Kidney glomerular epithelial cell (primary cell): ENCODE data around the gene SEPSECS.

Experiments
- DNase-seq: peaks from one replicate; lab custom pipeline; 2025; lab: John Stamatoyannopoulos, UW

Gene SEPSECS

GRCh38 chr4:25159837-25160713 is at the start of gene SEPSECS:
Gene SEPSECS, minus strand, starts transcription at chr4:25160449. Its CDS starts 80 bp downstream, at chr4:25160369.
- DNase-seq: peak; percentile 96

GRCh38 chr4:25209702-25210101 is 49.5 kb upstream of the SEPSECS start:
- DNase-seq: no peak

- DNase-seq: no peak
Measured at GRCh38 chr4:25207997-25208396, 47.7 kb upstream of the SEPSECS start.

- no peak for DNase-seq
Measured at GRCh38 chr4:25198713-25199112, 38.5 kb upstream of the SEPSECS start.

GRCh38 chr4:25190407-25190806 is 30.2 kb upstream of the SEPSECS start:
- DNase-seq: no peak

GRCh38 chr4:25184056-25184455 is 23.8 kb upstream of the SEPSECS start:
- DNase-seq: no peak

- DNase-seq: no peak
Measured at GRCh38 chr4:25182937-25183336, 22.7 kb upstream of the SEPSECS start.

GRCh38 chr4:25180524-25181131 is 20.4 kb upstream of the SEPSECS start:
- DNase-seq: peak; percentile 34

- DNase-seq: no peak
Measured at GRCh38 chr4:25178838-25179261, 18.6 kb upstream of the SEPSECS start.

GRCh38 chr4:25177147-25177546 is 16.9 kb upstream of the SEPSECS start:
- DNase-seq: no peak

- DNase-seq: no peak
Measured at GRCh38 chr4:25174674-25175073, 14.4 kb upstream of the SEPSECS start.

GRCh38 chr4:25172961-25173915 is 13.0 kb upstream of the SEPSECS start:
- DNase-seq: peak; percentile 91

- DNase-seq: no peak
Measured at GRCh38 chr4:25171201-25171865, 11.1 kb upstream of the SEPSECS start.

- no peak for DNase-seq
Measured at GRCh38 chr4:25169446-25169845, 9.2 kb upstream of the SEPSECS start.

GRCh38 chr4:25165916-25166315 is 5.7 kb upstream of the SEPSECS start:
- DNase-seq: no peak

GRCh38 chr4:25163196-25163595 is 2.9 kb upstream of the SEPSECS start:
- DNase-seq: no peak

GRCh38 chr4:25162566-25162965 is 2.3 kb upstream of the SEPSECS start:
- DNase-seq: no peak

- DNase-seq: no peak
Measured at GRCh38 chr4:25161593-25161950, 1.3 kb upstream of the SEPSECS start.

GRCh38 chr4:25160714-25161592 is 704 bp upstream of the SEPSECS start:
- DNase-seq: no peak

- DNase-seq: no peak
Measured at GRCh38 chr4:25158817-25159216, 1.4 kb downstream of the SEPSECS start.

- DNase-seq: no peak
Measured at GRCh38 chr4:25157081-25157480, 3.2 kb downstream of the SEPSECS start.
